ENCODE data around the gene PRKCQ.

Gene PRKCQ

DNA sequence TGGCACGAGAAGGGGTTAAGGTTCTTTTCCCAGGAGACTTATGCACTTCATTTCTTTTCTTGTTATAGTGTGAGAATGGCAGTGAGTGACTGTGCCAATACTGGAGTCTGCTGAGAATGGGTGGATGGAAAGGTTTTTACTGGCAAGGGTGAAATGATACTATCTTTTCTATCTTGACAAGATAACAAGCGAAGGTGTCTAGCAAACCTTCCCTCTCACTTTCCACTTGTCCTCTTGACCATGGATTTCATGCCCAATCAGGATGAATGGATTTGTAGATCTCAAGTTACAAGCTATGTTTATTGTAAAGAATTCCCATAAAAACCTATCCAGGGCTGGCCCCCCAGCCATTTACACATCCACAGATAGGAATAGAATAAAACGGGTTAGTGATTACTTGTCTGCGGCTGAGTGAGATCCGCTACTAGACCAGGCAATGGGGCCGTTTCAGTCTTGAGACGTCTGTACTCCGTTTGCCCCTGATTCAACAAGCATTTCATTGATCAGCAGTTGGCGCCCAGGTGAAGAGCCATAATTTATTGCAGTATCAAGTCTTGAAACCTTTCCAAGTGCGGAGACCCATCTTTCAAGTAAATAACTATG lies 152.6 kb downstream of the PRKCQ start:
- DNase-seq (ENCODE audit: low read depth), result no peak
- TF ChIP-seq, protein P1, sequence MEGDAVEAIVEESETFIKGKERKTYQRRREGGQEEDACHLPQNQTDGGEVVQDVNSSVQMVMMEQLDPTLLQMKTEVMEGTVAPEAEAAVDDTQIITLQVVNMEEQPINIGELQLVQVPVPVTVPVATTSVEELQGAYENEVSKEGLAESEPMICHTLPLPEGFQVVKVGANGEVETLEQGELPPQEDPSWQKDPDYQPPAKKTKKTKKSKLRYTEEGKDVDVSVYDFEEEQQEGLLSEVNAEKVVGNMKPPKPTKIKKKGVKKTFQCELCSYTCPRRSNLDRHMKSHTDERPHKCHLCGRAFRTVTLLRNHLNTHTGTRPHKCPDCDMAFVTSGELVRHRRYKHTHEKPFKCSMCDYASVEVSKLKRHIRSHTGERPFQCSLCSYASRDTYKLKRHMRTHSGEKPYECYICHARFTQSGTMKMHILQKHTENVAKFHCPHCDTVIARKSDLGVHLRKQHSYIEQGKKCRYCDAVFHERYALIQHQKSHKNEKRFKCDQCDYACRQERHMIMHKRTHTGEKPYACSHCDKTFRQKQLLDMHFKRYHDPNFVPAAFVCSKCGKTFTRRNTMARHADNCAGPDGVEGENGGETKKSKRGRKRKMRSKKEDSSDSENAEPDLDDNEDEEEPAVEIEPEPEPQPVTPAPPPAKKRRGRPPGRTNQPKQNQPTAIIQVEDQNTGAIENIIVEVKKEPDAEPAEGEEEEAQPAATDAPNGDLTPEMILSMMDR (conservative IDR thresholded peaks at IDR 0.05; ENCODE audit: low read length), result no peak
- no peak overlapping the region for H3K4me3 ChIP-seq (ENCODE audit: low read length)

DNA sequence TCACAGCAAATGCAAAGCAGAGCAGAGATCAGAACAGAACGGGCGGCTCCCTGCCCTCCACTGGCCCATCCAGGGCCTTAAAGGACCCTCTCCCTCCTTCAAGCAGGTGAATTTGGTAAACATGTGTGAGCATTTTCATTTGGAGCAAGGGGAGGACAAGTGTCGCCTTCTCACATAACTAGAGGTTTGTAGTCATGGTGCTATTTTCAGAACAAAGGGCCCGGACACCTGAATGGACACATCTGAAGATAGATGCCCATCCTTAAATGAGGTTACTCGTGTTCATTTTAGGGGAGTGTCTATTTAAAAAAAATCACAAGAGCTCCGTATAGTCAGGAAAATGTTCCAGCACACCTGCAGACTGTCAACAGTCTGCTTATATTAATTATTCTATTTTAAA lies 153.8 kb downstream of the PRKCQ start:
- no peak for DNase-seq (ENCODE audit: low read depth)
- no peak overlapping the region for H3K4me3 ChIP-seq (ENCODE audit: low read length)
- TF ChIP-seq, protein P1 (conservative IDR thresholded peaks at IDR 0.05; ENCODE audit: low read length), result no peak

DNA sequence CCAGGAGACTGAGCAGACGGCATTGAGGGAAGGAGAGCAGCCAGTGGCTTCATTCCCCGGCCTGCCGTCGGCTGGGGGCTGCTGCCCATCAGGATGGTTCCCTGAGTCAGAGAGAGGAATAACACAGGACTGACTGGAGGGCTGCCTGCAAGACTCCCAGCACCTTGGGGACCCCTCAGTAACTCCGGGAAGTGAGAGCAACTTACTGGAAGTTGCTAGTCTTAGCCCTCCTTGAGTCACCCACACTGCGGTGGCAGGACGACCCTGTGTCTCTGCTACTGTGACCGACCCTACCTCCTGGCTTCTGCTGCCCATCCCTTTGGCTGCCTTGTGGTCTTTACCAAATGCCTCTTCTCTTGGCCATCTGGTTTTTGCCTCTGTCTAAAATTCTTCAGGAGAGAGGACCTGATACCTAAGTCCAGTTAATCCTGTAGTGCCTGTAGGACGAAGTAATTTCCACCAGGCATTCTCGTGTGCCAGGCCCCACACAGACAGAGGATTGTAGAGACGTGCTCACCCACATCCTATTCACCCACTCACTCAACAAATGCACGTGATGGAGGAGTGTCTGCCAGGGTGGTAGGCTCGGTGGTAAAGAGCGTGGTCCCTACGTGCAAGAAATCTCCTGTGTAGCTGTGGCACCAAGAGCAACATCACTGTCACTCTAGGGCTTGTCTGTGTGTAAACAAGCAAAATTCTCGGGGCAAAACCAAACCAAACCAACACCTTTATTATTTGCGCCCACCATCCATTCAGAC lies 156.5 kb downstream of the PRKCQ start:
- DNase-seq (ENCODE audit: low read depth), result no peak
- no peak overlapping the region for H3K4me3 ChIP-seq (ENCODE audit: low read length)
- TF ChIP-seq, protein P1 (conservative IDR thresholded peaks at IDR 0.05; ENCODE audit: low read length), result no peak

DNA sequence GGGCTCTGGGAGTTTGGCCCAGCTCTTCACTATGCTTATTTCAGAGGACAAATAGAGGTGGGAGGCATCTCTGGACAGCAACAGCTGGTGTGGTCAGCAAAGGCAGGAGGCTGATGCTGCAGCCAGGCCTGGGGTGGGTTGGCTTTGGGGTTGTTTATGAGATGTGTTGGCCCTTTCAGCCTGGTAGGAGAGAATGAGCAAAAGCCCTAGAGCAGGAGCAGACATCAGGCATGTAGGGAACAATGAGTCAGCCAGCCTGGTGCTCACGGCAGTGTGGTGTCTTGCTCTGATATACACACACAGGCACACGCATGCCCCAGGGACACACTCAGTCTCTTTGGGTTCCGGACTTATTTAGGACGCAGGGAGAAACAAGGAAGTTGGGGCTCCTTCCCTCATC lies 157.1 kb downstream of the PRKCQ start:
- TF ChIP-seq, protein P1 (conservative IDR thresholded peaks at IDR 0.05; ENCODE audit: low read length), result no peak
- H3K4me3 ChIP-seq (ENCODE audit: low read length), result no peak overlapping the region
- DNase-seq (ENCODE audit: low read depth), result no peak

DNA sequence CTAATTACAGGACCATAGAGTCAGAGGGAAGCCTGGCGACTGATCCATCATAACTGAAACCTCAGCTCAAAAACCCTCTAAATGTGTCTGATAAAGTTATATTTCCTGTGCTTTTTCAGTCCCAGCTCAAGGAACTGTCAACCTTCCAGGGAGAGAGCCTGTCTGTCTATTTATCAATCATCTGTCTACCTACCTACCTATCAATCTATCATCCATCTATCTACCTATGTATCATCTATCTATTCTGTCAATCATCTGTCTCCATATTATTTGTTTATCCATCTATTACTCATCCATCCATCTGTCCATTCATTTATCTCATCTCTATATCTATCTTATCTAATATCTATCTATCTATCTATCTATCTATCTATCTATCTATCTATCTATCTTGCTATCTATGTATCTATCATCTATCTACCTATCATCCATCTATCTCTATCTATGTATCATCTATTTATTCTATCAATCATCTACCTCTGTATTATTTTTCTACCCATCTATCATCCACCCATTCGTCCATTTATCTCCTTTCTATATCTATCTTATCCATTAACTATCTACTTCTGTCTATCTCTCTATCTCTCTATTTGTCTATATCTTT lies 161.4 kb downstream of the PRKCQ start:
- TF ChIP-seq, protein P1 (conservative IDR thresholded peaks at IDR 0.05; ENCODE audit: low read length), result no peak
- no peak overlapping the region for H3K4me3 ChIP-seq (ENCODE audit: low read length)
- DNase-seq (ENCODE audit: low read depth), result no peak

DNA sequence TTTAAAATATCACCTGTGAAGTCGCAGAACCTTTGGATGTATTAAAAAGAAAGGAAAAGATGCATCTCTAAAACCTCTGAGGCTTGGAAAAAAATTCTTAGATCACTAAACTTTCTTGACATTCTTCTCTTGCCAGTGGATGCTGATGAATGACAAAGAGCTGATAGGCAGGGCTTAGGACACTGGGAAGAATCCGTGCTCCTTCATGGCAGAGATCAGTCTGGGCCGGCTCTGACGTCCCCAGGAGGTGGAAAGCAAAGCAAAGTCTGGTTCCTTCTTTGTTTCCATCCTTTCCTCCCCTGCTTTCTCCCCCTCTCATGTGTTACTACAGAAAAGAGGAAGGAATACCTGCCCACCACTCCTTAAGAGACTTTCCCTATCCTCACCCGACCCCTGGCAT lies 161.9 kb downstream of the PRKCQ start:
- H3K4me3 ChIP-seq (ENCODE audit: low read length), result no peak overlapping the region
- TF ChIP-seq, protein P1 (conservative IDR thresholded peaks at IDR 0.05; ENCODE audit: low read length), result no peak
- no peak for DNase-seq (ENCODE audit: low read depth)
